ENCODE measurements around the gene OR10G7.
"Not testable (repeated sequence)": the region's sequence is repeated elsewhere in the genome, so short reads cannot be mapped to it uniquely, and the experiment has no call there.

OR10G7 gene

GRCh38 chr11:124039557-124039956 is 1.6 kb downstream of the OR10G7 start:
- no peak for DNase-seq

- no peak for DNase-seq
Measured at GRCh38 chr11:124036666-124037065, 4.5 kb downstream of the OR10G7 start.

GRCh38 chr11:124026498-124026897 is 14.6 kb downstream of the OR10G7 start, which contains the start of gene OR10G8:
Gene OR10G8 (plus strand): TSS chr11:124026798. CDS start chr11:124029623, 2,825 bp downstream.
- DNase-seq = no peak

- DNase-seq = not testable (repeated sequence)
Measured at GRCh38 chr11:124015837-124016236, 25.3 kb downstream of the OR10G7 start.

GRCh38 chr11:124012697-124013096 is 28.4 kb downstream of the OR10G7 start, which contains the start of gene OR10G4:
Gene OR10G4 (plus strand): TSS chr11:124012997. CDS start chr11:124015575, 2,578 bp downstream.
- no peak for DNase-seq

GRCh38 chr11:123995119-123995518 is 46.0 kb downstream of the OR10G7 start, which contains the start of gene OR10G6:
Gene OR10G6 (minus strand): TSS chr11:123995161. CDS start chr11:123995161, 0 bp downstream.
- DNase-seq = no peak
